22Rv1 (cell line): Measurements from ENCODE around the gene CLSTN2.

Experiments
- H3K27ac ChIP-seq: fragments of 450-650 bp; 2 replicates; pipeline ENCODE4 v1.5.1; 2017
- ZFX ChIP-seq: fragments of 450-650 bp; IDR thresholded peaks from 2 replicates; pipeline ENCODE4 v1.6.1; 2017; ENCODE audit warnings: antibody characterized with exemption, borderline replicate concordance
- TF ChIP-seq, protein P1 (sequence below): fragments of 450-650 bp; IDR thresholded peaks from 2 replicates; pipeline ENCODE4 v1.5.1; 2017; ENCODE audit warnings: mild to moderate bottlenecking

The CLSTN2 gene

DNA sequence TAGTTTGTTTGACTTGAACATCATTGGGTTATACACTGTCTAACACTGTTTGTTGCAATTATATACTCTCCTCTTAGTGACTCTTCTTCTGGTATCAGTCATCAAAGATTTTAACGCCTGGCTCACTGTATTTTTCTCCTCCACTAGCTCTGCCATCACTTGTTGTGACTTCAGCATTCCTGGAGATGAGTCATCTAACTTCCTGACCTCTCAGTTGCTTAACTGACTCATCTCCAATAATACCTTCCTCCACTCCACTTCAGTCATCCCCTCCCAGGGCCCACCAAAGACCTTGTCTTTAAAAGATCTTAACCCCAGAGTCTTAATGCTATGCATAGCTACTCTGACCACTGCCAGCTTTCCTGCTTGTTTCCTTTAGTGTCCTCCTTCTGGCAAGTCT lies 28.6 kb upstream of the CLSTN2 start:
- TF ChIP-seq, protein P1, sequence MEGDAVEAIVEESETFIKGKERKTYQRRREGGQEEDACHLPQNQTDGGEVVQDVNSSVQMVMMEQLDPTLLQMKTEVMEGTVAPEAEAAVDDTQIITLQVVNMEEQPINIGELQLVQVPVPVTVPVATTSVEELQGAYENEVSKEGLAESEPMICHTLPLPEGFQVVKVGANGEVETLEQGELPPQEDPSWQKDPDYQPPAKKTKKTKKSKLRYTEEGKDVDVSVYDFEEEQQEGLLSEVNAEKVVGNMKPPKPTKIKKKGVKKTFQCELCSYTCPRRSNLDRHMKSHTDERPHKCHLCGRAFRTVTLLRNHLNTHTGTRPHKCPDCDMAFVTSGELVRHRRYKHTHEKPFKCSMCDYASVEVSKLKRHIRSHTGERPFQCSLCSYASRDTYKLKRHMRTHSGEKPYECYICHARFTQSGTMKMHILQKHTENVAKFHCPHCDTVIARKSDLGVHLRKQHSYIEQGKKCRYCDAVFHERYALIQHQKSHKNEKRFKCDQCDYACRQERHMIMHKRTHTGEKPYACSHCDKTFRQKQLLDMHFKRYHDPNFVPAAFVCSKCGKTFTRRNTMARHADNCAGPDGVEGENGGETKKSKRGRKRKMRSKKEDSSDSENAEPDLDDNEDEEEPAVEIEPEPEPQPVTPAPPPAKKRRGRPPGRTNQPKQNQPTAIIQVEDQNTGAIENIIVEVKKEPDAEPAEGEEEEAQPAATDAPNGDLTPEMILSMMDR, result no peak
- no peak for TF ChIP-seq ZFX
- no peak overlapping the region for H3K27ac ChIP-seq

DNA sequence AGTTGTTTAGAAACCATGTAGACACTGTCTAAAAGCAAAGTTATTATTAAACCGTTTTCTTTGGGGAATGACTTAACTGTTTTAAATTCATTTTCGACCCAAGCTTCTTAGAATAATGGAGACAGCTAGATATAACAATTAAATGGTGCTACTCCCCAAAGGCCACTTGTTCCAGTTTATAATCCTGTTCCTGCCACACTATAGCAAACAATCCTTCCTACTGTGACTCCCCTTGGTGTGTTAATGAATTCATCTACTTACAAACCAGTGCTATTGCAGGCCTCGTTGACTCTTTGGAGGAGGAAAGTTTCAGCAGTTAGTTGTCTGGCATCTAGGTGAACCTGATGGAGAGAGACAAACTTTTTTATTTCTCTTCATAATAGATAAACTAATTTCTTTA lies 25.2 kb upstream of the CLSTN2 start:
- TF ChIP-seq ZFX, result no peak
- TF ChIP-seq, protein P1, result no peak
- no peak overlapping the region for H3K27ac ChIP-seq

DNA sequence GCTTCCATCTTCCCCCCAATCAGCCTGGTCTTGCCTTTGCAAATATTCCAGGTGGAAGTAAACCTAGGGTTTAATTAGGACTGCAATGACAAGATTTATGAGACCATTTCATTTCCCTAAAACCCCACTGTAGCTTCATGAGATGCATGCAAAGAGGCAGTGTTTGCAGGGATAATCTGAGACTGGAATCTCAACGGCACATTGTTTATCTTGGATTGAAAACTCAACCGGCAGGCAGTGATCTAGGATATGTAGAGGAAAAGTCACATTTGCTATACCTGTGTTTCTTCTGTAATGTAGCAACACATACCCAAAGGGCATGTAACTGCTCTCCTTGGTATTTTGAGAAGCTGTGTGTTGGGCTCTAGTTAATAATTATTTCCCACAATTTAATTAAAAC lies 18.7 kb upstream of the CLSTN2 start:
- no peak overlapping the region for H3K27ac ChIP-seq
- no peak for TF ChIP-seq ZFX
- TF ChIP-seq, protein P1, result no peak

DNA sequence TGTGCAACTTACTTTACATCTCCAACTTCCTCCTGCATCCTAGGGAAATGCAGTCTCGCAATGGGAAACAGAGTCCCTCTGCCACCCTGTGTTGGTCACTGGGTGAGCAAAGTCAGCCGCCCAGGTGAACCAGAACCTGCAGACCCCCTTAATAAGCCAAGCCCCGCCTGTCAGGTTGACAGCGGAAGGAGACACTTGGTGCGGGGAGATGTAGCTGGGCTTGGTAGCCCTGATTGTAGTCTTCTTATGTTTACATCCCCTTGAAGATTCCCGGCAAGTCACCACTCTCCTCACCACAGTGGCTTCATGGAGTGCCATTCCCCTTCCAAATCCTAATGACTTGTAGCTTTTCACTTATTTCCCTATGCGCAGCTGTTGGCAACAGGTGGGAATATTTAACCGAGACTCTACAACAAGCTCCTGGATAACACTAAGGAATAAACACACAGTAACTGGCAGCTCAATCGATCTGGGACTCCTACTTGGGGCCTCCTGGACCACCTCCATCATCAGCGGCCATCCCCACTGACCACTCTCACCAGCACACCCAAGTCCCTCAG lies 17.7 kb upstream of the CLSTN2 start:
- H3K27ac ChIP-seq, result no peak overlapping the region

DNA sequence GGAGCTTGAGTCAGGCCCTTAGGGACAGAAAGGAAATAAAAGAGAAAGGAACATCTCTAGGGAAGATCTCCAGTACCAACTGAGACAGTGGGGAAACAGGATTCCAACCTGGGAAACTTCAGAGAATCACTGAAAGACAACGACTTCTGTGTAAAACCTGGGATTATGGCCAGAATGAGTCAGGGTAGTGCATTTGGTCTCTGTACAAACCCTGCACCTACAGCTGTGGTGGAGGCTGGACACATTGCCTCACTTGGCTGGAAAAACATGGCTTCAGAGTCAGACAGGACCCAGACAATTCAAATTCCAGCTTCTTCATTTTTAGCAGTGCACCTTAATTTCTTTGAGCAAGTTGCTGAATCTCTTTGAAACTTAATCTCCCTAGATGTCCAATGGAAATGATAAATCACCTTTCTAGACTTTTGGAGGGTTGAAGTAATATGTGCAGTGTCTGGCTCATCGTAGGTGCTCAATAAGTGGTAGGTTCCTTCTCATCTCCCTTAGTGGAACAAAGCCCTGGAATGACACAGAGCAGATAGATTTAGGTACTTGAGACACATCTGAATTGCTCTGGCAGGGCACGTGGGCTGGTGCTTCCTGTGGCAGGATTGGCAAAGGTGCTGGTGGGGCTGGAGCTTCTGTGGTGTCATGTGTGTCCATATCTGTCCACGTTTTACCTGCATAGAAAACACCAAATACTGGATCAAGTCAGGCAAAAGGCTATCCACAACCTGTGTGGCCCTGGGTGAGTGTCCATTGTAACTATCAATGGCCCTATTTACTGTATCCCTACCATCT lies 6.1 kb upstream of the CLSTN2 start:
- TF ChIP-seq, protein P1, result no peak
- TF ChIP-seq ZFX, result no peak
- no peak overlapping the region for H3K27ac ChIP-seq

More for the DNA sequence above, 17.7 kb upstream of the CLSTN2 start:
- TF ChIP-seq, protein P1, result no peak
- TF ChIP-seq ZFX, result no peak

DNA sequence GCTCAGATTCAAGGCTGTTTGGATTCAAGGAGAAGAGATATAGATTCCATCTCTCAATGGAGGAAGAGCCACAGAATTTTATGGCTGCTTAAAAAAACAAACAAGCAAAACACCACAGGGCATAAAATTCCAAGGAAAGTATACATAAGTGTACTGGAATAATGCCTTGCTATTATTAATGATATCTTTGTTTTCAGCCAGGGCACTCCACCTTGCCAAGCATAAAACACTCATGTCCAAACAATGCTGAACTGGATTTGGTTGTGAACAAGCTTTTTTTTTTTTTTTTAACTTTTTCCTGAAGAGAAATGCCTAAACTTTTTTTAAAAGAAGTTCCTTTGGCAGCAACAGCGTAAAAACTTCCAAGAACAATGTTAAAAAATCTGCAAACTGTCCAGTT lies 4.8 kb upstream of the CLSTN2 start:
- TF ChIP-seq, protein P1, result no peak
- TF ChIP-seq ZFX, result no peak

DNA sequence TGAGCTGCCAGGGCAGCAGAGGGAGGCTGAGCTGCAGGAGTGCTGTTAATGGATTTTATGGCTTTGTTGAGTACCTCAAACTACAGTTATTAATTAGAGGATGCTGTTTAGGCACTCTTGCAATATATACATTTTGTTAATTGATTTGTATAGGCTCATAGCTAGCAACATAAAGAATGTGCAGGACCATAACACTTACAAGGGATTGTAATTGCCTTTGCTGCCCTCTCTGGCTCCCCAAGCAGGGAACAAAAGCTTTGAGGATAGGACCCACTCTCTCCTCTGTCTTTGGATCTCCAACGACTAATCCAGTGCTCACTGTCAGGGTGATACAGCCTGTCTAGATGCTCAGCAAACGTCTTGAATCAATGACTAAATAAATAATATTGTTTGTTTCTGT lies 1.2 kb upstream of the CLSTN2 start:
- no peak for TF ChIP-seq ZFX
- TF ChIP-seq, protein P1, result no peak
- H3K27ac ChIP-seq, result no peak overlapping the region

More for the DNA sequence above, 4.8 kb upstream of the CLSTN2 start:
- no peak overlapping the region for H3K27ac ChIP-seq
